ENCODE measurements around the gene EIF3I. TPM values are rescaled to one million over a fixed set of nuclear protein-coding genes. Genes with fewer than 3 reads are reported as not detected.
A peak's percentile ranks its signal among the peaks of the same experiment; 100 is the strongest.

The EIF3I gene
- total and polyA plus RNA-seq, 2 of the 8 experiments (the other 6 are each of a cell fraction or from before 2014, with no cell fraction given), result 247 to 346 TPM

DNA sequence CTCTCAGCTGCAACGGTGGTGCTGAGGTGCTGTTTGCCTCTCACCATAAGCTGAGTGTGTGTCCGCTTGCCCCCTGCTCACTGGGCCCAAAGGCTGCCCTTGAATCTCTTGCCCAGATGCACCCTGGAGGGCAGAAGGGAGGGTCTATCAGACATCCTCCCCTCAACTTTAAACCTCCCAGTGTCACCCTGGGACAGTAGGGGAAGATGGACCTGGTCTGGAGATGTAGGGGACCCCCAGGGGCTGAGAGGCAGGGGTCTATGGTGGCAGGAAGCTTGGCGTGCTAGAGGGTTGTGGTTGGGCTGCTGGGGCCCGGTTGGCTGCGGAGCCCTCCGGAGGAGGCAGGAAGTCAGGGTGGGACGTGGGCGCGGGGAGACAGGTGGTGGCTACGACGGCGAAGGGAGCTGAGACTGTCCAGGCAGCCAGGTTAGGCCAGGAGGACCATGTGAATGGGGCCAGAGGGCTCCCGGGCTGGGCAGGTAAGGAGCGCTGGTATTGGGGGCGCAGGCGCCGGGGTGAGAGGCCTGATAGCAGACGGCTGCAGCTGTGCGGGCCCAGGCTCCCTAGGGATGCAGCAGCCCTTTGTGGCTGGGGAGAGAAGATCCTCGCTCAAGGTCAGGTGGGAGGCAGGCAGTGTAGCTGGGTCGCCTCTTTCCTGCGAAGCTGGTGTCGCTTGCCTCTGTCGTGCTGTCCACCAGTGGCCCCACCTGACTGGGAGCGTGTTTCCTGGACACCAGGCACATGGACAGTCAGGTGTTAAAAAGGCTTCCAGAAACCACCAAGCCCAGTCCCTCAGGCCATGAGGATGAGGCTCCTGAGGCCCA is 28.9 kb downstream of the EIF3I start, which contains the start of gene LCK:
Gene LCK, plus strand, starts transcription at position 373 of the 824 bp plus-strand sequence. CDS start 23,065 bp downstream, outside the sequence.
- no peaks in the 10 kb centered on the region for H3K79me1 ChIP-seq (ENCODE audit: low read depth, low read length)
- peak within 1 kb of the TSS; percentile 77; the same call in 1 of the 2 replicates for H2AK5ac ChIP-seq (ENCODE audit: low read depth, low read length)
- no peak within 1 kb of the TSS for H3K4me2 ChIP-seq (ENCODE audit: insufficient read depth in 1 of 2, low read depth in 2 of 2, low read length in 2 of 2)
- H3K4me1 ChIP-seq (replicated peaks in 1 of 4; ENCODE audit: control insufficient read depth in 3 of 4, insufficient read depth in 4 of 4, low read length in 3 of 4), result peaks cover 6 to 13% (median 8%) of the 10 kb centered on the region in 4 experiments
- no peak within 1 kb of the TSS for H3K23ac ChIP-seq (ENCODE audit: insufficient read length)
- H3K9me3 ChIP-seq (ENCODE audit: insufficient read depth in 2 of 2, low read depth in 1 of 2, low read length in 1 of 2), result no peaks in the 10 kb centered on the region
- peak within 1 kb of the TSS; percentile 99 for H2BK20ac ChIP-seq (ENCODE audit: low read length)
- TF ChIP-seq TAF1 (IDR thresholded peaks at IDR 0.05; ENCODE audit: low read depth, low read length) (no peak), BRCA1 (IDR thresholded peaks at IDR 0.05; ENCODE audit: low read depth, low read length) (no peak), TEAD4 (IDR thresholded peaks at IDR 0.05; ENCODE audit: low read depth, low read length) (no peak), BACH1 (IDR thresholded peaks at IDR 0.05; ENCODE audit: low read length) (no peak), POLR2A (IDR thresholded peaks at IDR 0.05; ENCODE audit: control extremely low read depth in 1 of 2, low read depth in 2 of 2, low read length in 2 of 2) (peak in 1 of 2 experiments; percentile 25; a peak in 1 of 3 replicates), TAF7 (optimal IDR thresholded peaks at IDR 0.05; ENCODE audit: borderline replicate concordance, low read depth, low read length) (peak; percentile 72), RAD21 (IDR thresholded peaks at IDR 0.05 in 1 of 2, conservative IDR thresholded peaks at IDR 0.05 in 1 of 2; ENCODE audit: low read depth in 2 of 2, low read length in 2 of 2) (no peak), EGR1 (IDR thresholded peaks at IDR 0.05; ENCODE audit: borderline replicate concordance, low read depth, low read length) (no peak)
- TF ChIP-seq, protein P1, sequence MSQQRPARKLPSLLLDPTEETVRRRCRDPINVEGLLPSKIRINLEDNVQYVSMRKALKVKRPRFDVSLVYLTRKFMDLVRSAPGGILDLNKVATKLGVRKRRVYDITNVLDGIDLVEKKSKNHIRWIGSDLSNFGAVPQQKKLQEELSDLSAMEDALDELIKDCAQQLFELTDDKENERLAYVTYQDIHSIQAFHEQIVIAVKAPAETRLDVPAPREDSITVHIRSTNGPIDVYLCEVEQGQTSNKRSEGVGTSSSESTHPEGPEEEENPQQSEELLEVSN (IDR thresholded peaks at IDR 0.05), result 0 out of 2 replicates have a peak, but pooled peaks have one; percentile 37
- no peak within 1 kb of the TSS for H3K9ac ChIP-seq (replicated peaks in 1 of 4; ENCODE audit: extremely low read depth in 1 of 4, low read depth in 3 of 4, low read length in 3 of 4)
- ChIA-PET POLR2A (ENCODE audit: partially characterized antibody) (interaction anchor here (1.0 to 6.6 kb wide), 9 partner anchors 8 to 85 kb away, joined by 3 to 59 read pairs (median 4); partner anchors contain the start of genes HDAC1 and MARCKSL1), CTCF (ENCODE audit: partially characterized antibody) (interaction anchor here (1.2 to 6.1 kb wide), 8 partner anchors 8 to 66 kb away, joined by 3 to 66 read pairs (median 35); partner anchors contain the start of gene HDAC1)
- 88% methylated on average over 24 of the region's 25 CpGs; no CpG with 5 or more reads in 1 of the 2 experiments for WGBS, 2 experiments (ENCODE audit: extremely low coverage in 1 of 2, insufficient coverage in 1 of 2, insufficient read length in 1 of 2, insufficient replicate concordance in 2 of 2, low coverage in 1 of 2, low lambda C conversion rate in 2 of 2, missing lambda C conversion rate in 1 of 2)
- no peak within 1 kb of the TSS for H3K4me3 ChIP-seq (ENCODE audit: extremely low read depth in 1 of 4, insufficient read depth in 2 of 4, low read depth in 3 of 4, low read length in 4 of 4)
- no peaks in the 10 kb centered on the region for H3K36me3 ChIP-seq (ENCODE audit: control insufficient read depth in 2 of 4, insufficient read depth in 4 of 4, low read length in 3 of 4)
- H3K23me2 ChIP-seq (ENCODE audit: low read depth, low read length), result peaks cover 4% of the 10 kb centered on the region; the same call in 1 of the 2 replicates
- H2BK120ac ChIP-seq (replicated peaks; ENCODE audit: low read depth, low read length), result peak within 1 kb of the TSS; percentile 24
- H2AFZ ChIP-seq (ENCODE audit: low read length), result 0 out of 2 replicates have a peak within 1 kb of the TSS, but pooled peaks have one; percentile 26
- H3K79me2 ChIP-seq (ENCODE audit: control insufficient read depth in 1 of 2, insufficient read depth in 2 of 2, low read length in 2 of 2), result no peaks in the 10 kb centered on the region
- FAIRE-seq, result no peak
- H3K14ac ChIP-seq (ENCODE audit: insufficient read length), result no peak within 1 kb of the TSS
- no peak within 1 kb of the TSS for H3K56ac ChIP-seq (replicated peaks; ENCODE audit: insufficient read length, low read depth, low read length)
- H4K91ac ChIP-seq (replicated peaks; ENCODE audit: insufficient read length, low read length), result peak within 1 kb of the TSS; percentile 83
- peak within 1 kb of the TSS; percentile 86; the same call in 1 of the 2 replicates for H2BK12ac ChIP-seq (ENCODE audit: low read depth, low read length)
- peak within 1 kb of the TSS; percentile 87 for H3K18ac ChIP-seq (ENCODE audit: extremely low read depth, low read length)
- H4K20me1 ChIP-seq (replicated peaks in 1 of 2; ENCODE audit: control insufficient read depth in 1 of 2, insufficient read depth in 2 of 2, low read length in 2 of 2), result no peaks in the 10 kb centered on the region
- H3K4ac ChIP-seq (replicated peaks; ENCODE audit: insufficient read length, low read depth, low read length), result peak within 1 kb of the TSS; percentile 36
- peak within 1 kb of the TSS; percentile 99 for H2BK15ac ChIP-seq (ENCODE audit: low read length)
- H3K27ac ChIP-seq (ENCODE audit: low read depth, low read length), result 0 out of 2 replicates have a peak within 1 kb of the TSS, but pooled peaks have one; percentile 51
- H2BK5ac ChIP-seq (ENCODE audit: low read depth, low read length), result peak within 1 kb of the TSS; percentile 88
- DNase-seq (ENCODE audit: low read depth in 1 of 2, low spot score in 2 of 2), result peak in 1 of 2 experiments; percentile 55
- H4K5ac ChIP-seq (ENCODE audit: insufficient read length, low read depth, low read length), result no peak within 1 kb of the TSS
- no peaks in the 10 kb centered on the region; a peak in 1 of 7 replicates for H3K27me3 ChIP-seq (replicated peaks in 1 of 4; ENCODE audit: control insufficient read depth in 3 of 4, extremely low read depth in 1 of 4, insufficient read depth in 3 of 4, low read length in 3 of 4)
- H4K8ac ChIP-seq (ENCODE audit: extremely low read depth, insufficient read depth, low read length), result peak within 1 kb of the TSS; percentile 63; the same call in 1 of the 2 replicates
